IPS-11a (cell line): Measurements from ENCODE around the gene PLEK.
"Not testable (repeated sequence)": the region's sequence is repeated elsewhere in the genome, so short reads cannot be mapped to it uniquely, and the experiment has no call there.

Experiments used
- H3K4me3 ChIP-seq: one replicate; pipeline ENCODE4 v1.5.1; 2013; ENCODE audit warnings: low read depth, low read length, control low read depth

Gene PLEK

DNA sequence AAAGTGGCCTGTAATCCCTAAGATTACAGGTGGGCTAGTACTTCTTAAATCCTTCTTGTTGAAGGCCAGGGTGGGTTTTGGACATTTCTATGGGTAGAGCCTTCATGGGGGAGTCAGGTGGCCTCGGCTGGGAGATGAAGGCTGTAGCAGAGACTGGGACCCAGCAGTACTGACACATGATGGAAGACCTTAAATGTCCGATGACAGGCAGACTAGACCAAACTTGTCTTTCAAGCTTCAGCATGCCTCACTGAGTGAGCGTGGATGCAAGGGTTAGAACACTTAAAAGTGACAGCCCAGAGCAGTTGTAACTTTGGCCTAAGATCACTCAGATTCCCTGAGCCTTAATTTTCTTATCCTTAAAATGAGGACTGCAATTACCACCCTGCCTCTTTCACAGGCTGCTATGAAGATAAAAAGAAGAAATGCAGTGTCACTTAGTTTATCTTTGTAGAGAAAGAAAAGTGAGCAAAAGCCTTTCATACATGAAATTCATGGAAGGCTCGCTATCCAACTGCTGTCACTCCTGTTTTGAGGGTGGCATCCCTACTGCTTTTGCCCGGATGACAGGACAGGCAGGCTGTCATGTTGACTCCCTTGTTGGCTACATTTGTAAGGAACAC, 19.5 kb downstream of the PLEK start:
- H3K4me3 ChIP-seq: no peak overlapping the region

DNA sequence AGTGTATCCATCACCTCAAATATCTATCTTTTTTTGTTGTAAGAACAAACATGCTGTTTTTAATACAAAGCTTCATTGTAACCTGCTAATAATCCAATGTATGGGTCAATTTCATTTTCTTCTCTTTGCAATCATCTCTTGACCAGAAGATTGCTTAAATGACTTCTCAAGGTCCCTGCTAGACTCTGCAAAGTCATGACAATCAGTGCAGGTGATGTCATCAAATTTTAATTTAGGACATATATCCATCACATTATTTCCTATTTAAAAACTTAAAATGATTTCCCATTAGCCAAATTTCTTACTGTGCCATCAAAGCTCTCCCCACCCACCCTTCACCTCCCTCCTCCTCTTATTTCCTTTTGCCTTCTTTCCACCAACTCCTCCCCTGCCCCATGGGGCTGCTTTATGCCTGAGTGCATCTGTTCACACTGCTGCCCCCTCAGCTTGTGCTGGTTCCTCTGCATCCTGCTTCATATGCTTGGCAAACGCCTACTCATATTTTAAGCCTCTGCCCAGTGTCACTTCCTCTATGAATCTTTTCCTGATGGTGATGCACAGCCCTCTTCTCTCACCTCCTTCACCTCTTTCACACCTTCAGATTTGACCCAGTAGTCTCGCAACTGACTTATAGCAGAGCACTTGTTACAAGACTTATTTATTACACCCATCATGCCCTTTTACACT, 20.3 kb downstream of the PLEK start:
- H3K4me3 ChIP-seq: no peak overlapping the region

DNA sequence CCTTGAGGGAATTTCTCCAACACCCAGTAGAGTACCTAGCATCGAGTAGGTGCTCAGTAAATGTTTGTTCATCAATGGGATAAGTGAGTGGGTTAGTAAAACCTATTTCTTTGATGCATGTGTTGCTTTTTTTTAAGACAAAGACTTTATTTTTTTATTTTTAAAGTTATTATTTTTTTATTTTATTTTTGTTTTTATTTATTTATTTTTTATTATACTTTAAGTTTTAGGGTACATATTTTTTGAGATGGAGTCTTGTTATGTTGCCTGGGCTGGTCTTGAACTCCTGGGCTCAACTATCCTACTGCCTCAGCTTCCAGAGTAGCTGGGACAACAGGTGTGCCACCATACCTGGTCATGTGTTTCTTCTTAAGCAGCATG, 20.8 kb downstream of the PLEK start:
- H3K4me3 ChIP-seq: no peak overlapping the region

DNA sequence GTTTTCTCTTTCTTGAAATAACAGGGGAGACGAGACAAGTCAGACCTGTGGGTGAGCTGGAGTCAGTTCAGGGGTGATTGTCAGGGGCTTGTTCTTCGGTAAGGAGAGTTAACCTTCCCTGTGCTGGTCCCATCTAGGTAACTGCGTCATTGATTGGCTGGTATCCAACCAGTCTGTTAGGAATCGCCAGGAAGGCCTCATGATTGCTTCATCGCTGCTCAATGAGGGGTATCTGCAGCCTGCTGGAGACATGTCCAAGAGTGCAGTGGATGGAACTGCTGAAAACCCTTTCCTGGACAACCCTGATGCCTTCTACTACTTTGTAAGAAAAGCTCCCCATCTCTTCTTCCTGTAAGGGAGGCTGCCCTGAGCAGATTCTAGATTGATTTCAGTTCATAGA, 21.3 kb downstream of the PLEK start:
- no peak overlapping the region for H3K4me3 ChIP-seq

DNA sequence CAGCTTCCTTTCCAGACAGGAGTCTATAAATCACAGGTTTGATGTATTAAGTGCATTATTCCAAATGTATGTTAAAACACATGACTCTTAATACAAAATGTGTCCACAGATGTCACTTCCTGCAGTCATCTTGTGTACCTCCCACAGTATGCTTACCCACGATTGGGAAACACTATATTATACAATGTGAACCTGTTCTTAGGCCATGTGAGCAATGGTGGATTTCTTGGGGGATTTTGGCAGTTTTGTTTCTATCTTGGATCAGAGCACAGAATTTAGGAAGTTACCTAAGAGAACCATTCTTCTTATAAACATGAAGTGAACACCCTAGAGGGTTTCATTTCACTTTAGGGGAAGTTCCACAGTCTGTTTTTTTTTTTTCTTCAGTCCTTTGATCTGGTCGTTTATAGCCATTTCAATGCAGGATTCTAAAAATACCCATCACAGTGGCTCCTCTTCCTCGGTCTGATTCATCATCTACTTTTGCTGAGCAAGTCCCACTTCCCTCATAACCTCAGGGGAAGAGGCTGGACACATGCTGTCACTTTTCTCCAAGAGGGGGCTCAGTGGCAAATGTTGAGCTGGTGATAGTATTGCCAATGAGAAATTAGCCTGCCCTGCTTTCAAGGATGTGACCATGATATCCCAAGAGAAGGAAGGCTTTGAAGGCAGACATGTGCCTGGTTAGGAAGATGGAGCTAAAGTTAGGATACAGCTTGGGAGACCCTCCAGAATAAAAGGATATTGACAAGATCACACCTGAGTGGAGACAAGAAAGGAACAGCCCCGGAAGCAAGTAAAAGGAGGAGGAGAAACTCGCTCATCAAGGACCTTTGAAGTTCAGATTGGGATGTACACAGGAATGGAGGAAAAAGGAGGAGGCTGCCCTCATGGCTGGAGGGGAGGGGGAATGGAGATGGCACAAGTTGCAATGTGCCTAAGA, 22.6 kb downstream of the PLEK start:
- no peak overlapping the region for H3K4me3 ChIP-seq

DNA sequence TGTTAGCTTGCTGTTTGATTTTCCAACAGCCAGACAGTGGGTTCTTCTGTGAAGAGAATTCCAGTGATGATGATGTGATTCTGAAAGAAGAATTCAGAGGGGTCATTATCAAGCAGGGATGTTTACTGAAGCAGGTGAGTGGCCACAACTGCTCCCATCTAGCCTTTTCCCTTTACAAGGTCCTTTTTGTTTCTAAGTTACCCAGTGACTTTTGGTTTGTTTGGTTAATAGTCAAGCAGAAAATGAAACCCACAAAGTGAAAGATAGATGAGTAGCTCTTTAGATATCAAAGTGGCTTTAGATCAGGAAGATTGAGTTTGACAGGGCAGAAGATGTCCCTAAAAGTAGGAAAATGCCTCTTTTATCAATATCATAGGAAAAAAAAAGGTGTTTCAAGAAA, 23.3 kb downstream of the PLEK start:
- H3K4me3 ChIP-seq: no peak overlapping the region

DNA sequence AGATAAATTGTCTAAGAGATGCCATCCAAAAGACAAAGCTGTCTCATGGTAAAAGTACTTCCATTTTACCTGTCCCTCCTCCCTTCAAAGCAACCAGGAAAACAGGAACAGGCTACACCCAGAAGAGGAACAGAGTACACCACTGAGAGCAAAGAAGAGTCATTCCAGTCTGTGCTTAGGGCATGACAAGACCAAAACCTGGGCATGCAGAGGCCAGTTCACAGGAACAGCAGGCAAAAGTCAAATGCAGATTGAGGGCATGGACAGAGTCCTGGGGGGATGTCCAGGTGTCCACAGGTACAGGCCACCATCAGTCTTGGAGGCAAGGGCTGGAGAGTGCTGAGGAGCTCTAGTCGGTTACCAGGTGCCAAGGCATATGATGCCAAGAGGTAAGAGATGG, 23.7 kb downstream of the PLEK start:
- H3K4me3 ChIP-seq: no peak overlapping the region

DNA sequence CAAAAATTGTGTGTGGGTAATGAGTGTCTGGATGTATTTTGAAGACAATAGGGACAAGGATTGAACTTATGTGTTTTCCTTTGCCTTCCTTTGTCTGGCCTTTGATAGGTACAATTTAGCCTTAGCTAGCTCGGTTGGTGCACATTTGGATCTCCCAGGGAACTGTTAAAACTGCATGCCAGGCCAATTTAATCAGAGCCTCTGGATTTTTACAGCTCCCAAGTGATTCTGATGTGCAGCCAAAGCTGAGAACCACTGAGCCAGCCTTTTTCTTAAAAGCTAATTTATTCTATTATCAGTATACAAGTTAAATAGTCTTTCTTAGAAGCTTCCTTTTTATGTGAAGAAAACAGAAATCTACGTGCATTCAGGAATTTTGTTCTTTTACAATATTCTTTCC, 25.0 kb downstream of the PLEK start:
- no peak overlapping the region for H3K4me3 ChIP-seq

DNA sequence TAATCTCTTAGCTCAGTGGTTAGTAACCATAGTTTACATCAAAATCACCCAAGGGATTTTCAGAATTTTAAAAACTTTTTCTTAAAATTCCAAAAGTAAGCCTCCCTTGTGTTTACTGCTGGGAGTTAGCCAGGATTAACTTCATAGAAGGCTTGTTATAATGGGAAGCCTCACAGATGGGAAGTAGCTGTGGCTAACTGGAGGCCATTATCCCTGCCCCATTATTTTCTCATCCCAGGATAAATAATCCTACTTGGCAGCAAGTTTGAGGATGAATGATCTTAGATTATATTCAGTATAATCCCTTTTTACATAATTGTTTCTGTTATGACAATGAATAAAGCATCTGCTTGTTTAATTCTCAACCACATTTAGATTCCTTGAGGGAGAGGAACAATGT, 25.5 kb downstream of the PLEK start:
- H3K4me3 ChIP-seq: no peak overlapping the region

DNA sequence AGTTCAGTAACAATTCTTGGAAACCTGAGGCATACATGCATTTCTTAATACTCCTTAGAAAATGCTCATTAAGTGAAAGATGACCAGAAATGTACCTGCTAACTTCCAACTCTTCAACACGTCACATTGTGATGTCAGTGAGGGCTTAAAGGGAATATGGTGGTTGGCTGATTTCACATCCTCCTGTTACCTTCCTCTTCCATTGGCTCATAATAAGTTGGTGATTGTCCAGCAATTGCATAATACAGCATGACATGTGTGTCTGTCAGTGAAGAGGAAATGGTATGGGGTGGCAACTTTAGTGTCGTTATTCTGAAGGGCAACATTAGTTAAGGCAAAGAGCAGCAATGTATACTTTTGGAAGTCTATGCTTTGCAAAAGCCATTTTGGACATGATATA, 26.0 kb downstream of the PLEK start:
- H3K4me3 ChIP-seq: no peak overlapping the region

DNA sequence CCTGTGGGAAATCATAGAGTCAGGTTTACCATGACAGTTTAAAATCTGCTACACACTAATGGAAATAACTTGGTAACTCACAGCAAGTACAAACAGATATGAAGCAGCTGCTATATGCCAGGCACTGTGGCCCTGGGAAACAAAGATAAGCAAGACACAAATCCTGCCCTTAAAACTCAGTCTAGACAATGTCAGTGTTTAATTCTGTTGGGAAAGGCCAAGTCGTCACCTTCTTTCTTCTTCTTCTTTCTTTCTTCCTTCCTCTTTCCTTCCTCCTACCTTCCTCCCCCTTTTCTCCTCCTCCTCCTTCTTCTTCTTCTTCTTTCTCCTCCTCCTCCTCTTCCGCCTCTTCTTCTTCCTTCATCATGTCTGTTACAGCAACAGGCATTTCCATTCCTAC, 26.8 kb downstream of the PLEK start:
- H3K4me3 ChIP-seq: no peak overlapping the region

DNA sequence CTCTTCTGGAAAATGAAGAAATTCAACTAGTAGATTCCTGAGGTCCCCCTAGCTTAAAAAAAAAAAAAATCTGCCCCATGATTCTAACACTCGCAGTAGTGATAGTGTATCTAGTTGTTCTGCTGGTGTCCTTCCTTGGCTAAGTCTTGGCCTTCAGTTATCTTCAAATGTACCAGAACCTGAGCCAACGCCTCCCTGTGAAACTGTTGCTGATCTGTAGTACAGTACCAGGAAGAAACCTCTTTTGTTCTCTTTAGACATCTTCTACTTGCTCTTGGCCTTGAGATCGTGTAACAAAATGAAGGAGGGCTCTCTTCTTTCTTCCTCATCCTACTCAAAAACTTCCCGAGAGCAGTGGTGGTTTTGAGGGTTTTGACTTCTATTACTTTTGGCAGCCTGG, 31.0 kb downstream of the PLEK start:
- no peak overlapping the region for H3K4me3 ChIP-seq

DNA sequence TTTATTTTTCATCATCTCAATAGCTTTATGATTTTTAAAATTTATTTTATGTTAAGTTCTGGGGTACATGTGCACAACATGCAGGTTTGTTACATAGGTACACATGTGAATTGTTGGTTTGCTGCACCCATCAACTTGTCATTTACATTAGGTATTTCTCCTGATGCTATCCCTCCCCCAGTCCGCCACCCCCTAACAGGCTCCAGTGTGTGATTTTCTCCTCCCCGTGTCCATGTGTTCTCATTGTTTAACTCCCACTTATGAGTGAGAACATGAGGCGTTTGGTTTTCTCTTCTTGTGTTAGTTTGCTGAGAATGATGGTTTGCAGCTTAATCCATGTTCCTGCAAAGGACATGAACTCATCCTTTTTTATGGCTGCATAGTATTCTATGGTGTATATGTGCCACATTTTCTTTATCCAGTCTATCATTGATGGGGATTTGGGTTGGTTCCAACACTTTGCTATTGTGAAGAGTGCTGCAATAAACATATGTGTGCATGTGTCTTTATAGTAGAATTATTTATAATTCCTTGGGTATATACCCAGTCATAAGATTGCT, 32.7 kb downstream of the PLEK start:
- H3K4me3 ChIP-seq: not testable (repeated sequence)

DNA sequence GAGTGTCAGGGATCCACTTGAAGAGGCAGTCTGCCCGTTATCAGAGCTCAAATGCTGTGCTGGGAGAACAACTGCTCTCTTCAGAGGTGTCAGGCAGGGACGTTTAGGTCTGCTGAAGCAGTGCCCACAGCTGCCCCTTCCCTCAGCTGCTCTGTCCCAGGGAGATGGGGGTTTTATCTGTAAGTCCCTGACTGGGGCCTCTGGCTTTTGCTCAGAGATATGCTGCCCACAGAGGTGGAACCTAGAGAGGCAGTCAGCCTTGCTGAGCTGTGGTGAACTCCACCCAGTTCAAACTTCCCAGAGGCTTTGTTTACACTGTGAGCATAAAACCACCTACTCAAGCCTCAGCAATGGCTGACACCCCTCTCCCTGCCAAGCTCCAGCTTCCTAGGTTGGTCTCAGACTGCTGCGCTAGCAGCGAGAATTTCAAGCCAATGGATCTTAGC, 38.1 kb downstream of the PLEK start:
- no peak overlapping the region for H3K4me3 ChIP-seq

DNA sequence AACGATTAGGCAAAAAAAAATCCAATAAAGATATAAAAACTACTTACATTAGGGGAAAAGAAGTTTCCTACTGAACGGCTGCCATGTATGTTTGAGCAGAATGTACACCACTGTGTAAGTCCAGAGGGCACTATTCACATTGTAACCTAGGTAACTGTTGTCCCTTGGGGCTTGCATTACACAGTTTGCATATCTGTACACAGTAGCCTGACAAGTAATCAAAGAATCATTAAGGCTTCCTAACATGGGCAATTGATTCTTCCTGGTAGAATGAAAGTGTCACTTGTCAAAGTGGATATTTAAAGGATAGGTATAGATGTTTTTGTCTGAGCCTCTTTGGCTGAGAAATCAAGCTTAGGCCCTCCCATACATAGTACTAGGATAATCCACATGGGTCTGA, 39.1 kb downstream of the PLEK start:
- H3K4me3 ChIP-seq: no peak overlapping the region

DNA sequence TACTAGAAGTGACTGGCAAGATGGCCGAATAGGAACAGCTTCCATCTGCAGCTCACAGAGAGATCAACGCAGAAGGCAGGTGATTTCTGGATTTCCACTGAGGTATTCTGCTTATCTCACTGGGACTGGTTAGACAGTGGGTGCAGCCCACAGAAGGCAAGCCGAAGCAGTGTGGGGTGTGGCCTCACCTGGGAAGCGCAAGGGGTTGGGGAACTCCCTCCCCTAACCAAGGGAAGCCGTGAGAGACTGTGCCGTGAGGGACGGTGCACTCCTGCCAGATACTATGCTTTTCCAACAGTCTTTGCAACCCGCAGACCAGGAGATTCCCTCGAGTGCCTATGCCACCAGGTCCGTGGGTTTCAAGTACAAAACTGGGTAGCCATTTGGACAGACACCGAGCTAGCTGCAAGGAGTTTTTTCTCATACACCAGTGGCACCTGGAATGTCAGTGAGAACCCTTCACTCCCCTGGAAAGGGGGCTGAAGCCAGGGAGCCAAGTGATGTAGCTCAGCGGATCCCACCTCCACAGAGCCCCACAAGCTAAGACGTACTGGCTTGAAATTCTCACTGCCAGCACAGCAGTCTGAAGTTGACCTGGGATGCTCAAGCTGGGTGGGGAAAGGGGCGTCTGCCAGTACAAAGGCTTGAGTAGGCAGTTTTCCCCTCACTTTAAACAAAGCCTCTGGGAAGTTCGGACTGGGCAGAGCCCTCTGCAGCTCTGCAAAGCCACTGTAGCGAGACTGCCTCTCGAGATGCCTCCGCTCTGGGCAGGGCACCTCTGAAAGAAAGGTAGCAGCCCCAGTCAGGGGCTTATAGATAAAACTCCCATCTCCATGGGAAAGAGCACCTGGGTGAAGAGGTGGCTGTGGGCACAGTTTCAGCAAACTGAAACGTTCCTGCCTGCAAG, 40.1 kb downstream of the PLEK start:
- no peak overlapping the region for H3K4me3 ChIP-seq

DNA sequence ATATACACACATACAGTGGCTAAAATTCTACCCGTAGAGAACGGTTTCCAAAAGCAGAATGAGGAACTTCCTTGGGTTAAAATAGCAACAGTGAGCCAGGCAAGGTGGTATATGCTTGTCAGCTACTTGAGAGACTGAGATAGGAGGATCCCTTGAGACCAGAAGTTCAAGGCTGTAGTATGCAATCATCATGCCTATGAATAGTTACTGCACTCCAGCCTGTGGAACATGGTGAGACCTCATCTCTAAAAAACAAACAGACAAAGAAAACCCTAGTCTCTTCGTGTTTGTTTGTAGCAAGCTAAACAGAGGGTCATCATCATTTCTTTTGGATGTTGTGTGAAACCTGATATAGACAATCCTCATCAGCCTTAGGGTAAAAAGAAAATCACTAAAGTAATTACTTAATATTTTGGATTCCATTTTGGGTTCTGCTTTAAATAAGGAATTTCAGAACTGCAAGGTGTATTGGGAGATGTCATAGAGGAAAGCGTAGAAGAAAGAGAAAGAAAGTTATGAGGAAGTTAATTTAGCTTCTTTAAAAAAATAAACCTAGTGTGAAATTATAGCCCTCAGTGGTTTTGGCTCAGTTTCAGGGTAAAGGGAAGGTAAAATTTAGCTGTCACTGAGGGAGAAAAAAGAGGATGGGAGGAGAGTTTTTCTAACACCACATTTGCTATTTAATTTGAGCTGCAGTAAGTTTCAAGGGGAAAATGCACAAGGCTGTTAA, 46.5 kb downstream of the PLEK start:
- H3K4me3 ChIP-seq: no peak overlapping the region

DNA sequence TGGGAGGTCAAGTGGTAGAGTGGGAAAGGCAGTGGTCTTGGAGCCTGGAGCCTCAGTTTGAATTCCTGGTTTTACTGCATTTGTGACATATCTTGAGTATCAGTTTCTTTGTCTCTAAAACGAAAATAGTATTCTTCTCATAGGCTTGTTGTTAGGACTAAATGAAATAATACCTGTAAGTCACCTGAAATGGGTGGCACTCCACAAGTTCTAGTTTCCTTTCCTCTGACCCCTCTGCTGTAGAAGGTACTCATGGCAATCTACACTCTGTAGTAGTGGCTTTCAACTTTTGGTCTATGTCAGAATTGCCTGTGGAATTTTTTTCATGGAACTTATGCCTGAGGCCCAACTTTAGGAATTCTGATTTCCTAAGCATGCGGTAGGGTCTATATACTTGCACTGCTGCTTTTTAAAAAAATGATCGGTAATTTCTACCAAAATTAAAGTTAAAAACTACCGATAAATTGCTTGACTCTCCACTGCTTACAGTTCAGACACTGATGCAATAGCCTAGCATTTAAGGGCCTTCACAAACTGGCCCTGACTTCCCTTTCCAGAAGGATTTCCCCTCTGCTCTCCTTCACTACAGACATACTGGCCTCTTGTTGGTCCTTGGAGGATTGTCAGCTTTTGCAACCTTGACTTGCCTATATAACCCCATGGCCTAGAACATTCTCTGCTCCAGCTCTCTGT, 47.2 kb downstream of the PLEK start:
- H3K4me3 ChIP-seq: no peak overlapping the region

DNA sequence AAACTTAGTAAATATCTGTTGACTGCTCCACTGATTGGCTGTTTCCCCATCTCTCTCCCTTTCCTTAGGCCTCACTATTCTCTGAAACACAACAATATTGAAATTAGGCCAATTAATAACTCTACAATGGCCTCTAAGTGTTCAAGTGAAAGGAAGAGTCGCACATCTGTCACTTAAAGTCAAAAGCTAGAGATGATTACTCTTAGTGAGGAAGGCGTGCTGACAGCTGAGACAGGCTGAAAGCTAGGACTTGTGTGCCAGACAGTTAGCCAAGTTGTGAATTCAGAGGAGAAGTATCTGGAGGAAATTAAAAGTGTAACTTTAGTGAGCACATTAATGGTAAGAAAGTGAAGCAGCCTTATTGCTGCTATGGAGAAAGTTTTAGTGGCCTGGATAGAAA, 48.4 kb downstream of the PLEK start:
- H3K4me3 ChIP-seq: no peak overlapping the region
